Peyer's patch (tissue), 4 donors: ENCODE measurements around the gene MTHFSD. TPM values are rescaled to one million over a fixed set of nuclear protein-coding genes. Genes with fewer than 3 reads are reported as not detected.

ENCODE experiments used
- DNase-seq, 3 donors: peaks; one replicate each; pipeline ENCODE4 v3.0.0-alpha.2; 2017 to 2019
- H3K27ac ChIP-seq, 4 donors: fragments of 200-600 bp; sonication (generic); one replicate each; pipeline ENCODE4 v1.5.1; 2016 to 2019
- H3K27me3 ChIP-seq, 2 donors: fragments of 200-600 bp; sonication (generic); one replicate each; pipeline ENCODE4 v1.5.1; 2019
- H3K36me3 ChIP-seq, 3 donors: fragments of 200-600 bp; sonication (generic); one replicate each; pipeline ENCODE4 v1.5.1; 2016 to 2019
- H3K4me1 ChIP-seq, 4 donors: fragments of 200-600 bp; sonication (generic); one replicate each; pipeline ENCODE4 v1.5.1; 2016 to 2019
- H3K4me3 ChIP-seq, 4 donors: fragments of 200-600 bp; sonication (generic); 1 replicate in 3 of 4; 2 replicates in 1 of 4; pipeline ENCODE4 v1.5.1; 2016 to 2019; ENCODE audit warnings: mild to moderate bottlenecking in 1 of 4
- H3K9me3 ChIP-seq, 4 donors: fragments of 200-600 bp; sonication (generic); one replicate each; pipeline ENCODE4 v1.5.1; 2016 to 2019; ENCODE audit warnings: mild to moderate bottlenecking in 1 of 4
- POLR2A ChIP-seq, 2 donors: fragments of 450-650 bp; IDR thresholded peaks; one replicate each; pipeline ENCODE4 v1.5.1; 2017; ENCODE audit warnings: antibody characterized with exemption in 2 of 2, mild to moderate bottlenecking in 2 of 2, moderate library complexity in 2 of 2
- total RNA-seq, 4 donors: library from RNA; depleted of rRNA; stranded (reverse); fragments of >200 nt; gene quantifications; one replicate each; pipeline ENCODE4 v1.1.0, GENCODE V29; 2016
- TF ChIP-seq, protein P1 (sequence below), 6 experiments: fragments of 450-650 bp in 4 of 6; fragments of 200-600 bp in 2 of 6; sonication (generic) in 1 of 6; IDR thresholded peaks; one replicate each; pipeline ENCODE4 v1.5.1; 2017 to 2019; ENCODE audit warnings: antibody characterized with exemption in 6 of 6, mild to moderate bottlenecking in 3 of 6, moderate library complexity in 1 of 6

Gene MTHFSD
- total RNA-seq, 4 donors from 2014 or later, result 18.2 to 35.4 (median 21.9) TPM

- DNase-seq, result no peak
- H3K4me3 ChIP-seq, result no peak overlapping the region
- no peaks in the 10 kb centered on the region for H3K9me3 ChIP-seq
- TF ChIP-seq POLR2A (IDR thresholded peaks at IDR 0.05), result no peak
- TF ChIP-seq, protein P1, sequence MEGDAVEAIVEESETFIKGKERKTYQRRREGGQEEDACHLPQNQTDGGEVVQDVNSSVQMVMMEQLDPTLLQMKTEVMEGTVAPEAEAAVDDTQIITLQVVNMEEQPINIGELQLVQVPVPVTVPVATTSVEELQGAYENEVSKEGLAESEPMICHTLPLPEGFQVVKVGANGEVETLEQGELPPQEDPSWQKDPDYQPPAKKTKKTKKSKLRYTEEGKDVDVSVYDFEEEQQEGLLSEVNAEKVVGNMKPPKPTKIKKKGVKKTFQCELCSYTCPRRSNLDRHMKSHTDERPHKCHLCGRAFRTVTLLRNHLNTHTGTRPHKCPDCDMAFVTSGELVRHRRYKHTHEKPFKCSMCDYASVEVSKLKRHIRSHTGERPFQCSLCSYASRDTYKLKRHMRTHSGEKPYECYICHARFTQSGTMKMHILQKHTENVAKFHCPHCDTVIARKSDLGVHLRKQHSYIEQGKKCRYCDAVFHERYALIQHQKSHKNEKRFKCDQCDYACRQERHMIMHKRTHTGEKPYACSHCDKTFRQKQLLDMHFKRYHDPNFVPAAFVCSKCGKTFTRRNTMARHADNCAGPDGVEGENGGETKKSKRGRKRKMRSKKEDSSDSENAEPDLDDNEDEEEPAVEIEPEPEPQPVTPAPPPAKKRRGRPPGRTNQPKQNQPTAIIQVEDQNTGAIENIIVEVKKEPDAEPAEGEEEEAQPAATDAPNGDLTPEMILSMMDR (IDR thresholded peaks at IDR 0.05), result no peak
- H3K36me3 ChIP-seq, result no peaks in the 10 kb centered on the region
- peak overlapping the region in 2 of 4 donors; percentile 55 to 69 for H3K27ac ChIP-seq
- H3K4me1 ChIP-seq, result no peaks in the 10 kb centered on the region
- H3K27me3 ChIP-seq, result peaks cover 0 to 4% of the 10 kb centered on the region in 2 donors
Measured at GRCh38 chr16:86584726-86585721, 30.0 kb upstream of the MTHFSD start.

DNA sequence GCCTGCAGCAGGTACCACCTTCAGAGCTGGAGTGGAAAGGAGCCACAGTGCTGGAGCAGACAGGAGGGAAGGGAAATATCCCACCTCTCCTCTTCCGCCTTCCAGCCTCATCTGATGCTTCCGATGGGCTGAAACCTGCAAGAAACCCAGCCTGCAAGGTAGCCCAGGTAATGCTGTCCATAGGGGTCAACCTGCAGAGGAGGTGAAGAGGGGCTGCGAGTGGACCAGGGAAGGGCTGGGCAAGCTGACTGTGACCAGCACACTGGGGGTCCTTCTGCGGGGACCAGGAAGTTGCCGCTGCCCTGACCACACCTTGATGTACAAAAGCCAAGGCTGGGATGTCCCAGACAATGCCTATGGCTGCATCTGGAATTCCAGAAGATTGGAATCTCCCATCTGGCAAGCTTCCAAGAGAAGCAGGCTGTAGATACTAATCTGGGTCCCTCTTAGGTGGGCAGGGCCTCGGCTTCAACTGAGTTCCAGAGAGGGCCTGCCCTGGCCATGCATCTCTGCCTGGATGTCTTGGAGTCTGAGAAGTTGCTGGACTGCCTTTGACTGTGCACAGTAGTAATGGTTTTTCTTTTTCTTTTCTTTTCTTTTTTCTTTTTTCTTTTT is 29.1 kb upstream of the MTHFSD start:
- Histone ChIP-seq H3K9me3 (no peaks in the 10 kb centered on the region), H3K27me3 (peaks cover 0 to 12% of the 10 kb centered on the region in 2 donors), H3K4me3 (no peak overlapping the region), H3K27ac (no peak overlapping the region), H3K4me1 (no peaks in the 10 kb centered on the region), H3K36me3 (no peaks in the 10 kb centered on the region)
- no peak for DNase-seq
- TF ChIP-seq, protein P1 (IDR thresholded peaks at IDR 0.05), result no peak
- no peak for TF ChIP-seq POLR2A (IDR thresholded peaks at IDR 0.05)

GRCh38 chr16:86581458-86581857 is 26.4 kb upstream of the MTHFSD start:
- Histone ChIP-seq H3K4me1 (peaks cover 0 to 3% (median 0%) of the 10 kb centered on the region in 4 donors), H3K36me3 (no peaks in the 10 kb centered on the region), H3K27me3 (peaks cover 0 to 27% of the 10 kb centered on the region in 2 donors), H3K4me3 (peak overlapping the region in 1 of 4 donors; percentile 47), H3K27ac (no peak overlapping the region), H3K9me3 (no peaks in the 10 kb centered on the region)
- no peak for TF ChIP-seq POLR2A (IDR thresholded peaks at IDR 0.05)
- TF ChIP-seq, protein P1 (IDR thresholded peaks at IDR 0.05), result no peak
- no peak for DNase-seq

DNA sequence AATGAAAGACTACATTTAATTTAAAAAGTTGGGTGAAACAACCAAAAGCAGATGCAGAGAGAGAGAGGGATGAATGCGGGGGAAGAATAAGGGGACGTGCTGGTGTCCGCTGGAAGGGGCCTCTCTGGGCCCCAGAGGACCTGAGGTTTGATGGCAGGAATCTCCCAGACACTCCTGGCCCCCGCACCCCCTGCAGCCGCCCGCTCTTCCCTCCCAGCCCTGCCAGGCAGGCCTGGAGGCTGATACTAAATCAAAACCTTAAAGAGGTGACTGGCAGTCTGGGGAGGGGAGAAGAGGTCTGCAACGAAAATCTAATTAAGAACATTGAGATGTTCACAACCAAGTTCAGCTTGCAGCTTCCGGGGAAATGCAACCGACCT is 25.7 kb upstream of the MTHFSD start:
- Histone ChIP-seq H3K4me1 (peaks cover 0 to 7% (median 0%) of the 10 kb centered on the region in 4 donors), H3K36me3 (no peaks in the 10 kb centered on the region), H3K27me3 (peaks cover 0 to 30% of the 10 kb centered on the region in 2 donors), H3K4me3 (peak overlapping the region in 1 of 4 donors; percentile 47), H3K9me3 (no peaks in the 10 kb centered on the region), H3K27ac (no peak overlapping the region)
- TF ChIP-seq, protein P1 (IDR thresholded peaks at IDR 0.05), result no peak
- TF ChIP-seq POLR2A (IDR thresholded peaks at IDR 0.05), result no peak
- no peak for DNase-seq

DNA sequence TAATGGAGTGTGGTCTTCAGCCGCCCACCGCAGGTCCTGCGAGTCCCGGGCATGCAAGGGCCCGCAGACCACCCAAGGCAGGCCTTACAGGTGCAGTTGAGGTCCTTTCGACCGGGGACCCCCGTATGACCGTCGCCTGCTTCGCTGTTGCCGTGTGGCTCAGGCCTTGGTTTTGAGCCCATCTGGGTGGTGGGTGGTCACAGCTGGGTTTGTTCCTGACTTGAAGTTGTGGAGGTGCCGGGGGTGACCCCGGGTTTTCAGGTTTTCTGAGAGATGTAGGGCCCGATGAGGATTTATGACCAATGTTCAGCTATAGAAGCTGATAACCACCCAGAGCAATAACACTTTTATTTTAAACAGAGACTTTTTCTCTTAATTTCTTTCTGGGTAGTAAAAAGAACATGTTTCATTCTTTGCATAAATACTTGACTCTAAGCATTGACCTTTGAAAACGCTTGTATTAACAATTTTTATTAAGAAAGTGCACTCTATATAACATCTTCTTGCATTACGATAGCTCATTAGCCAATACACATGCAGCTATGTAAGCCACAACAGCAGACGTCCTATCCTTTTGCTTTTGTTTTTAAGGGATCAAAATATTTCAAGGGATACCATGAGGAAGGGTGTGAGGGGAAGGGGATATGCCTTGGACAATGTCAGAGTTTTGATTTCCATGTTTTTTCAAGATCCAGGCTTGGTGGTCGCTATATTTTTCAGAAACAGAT is 25.2 kb upstream of the MTHFSD start:
- H3K4me1 ChIP-seq, result peaks cover 0 to 7% (median 0%) of the 10 kb centered on the region in 4 donors
- H3K27me3 ChIP-seq, result peaks cover 0 to 30% of the 10 kb centered on the region in 2 donors
- DNase-seq, result no peak
- TF ChIP-seq POLR2A (IDR thresholded peaks at IDR 0.05), result no peak
- TF ChIP-seq, protein P1 (IDR thresholded peaks at IDR 0.05), result no peak
- H3K9me3 ChIP-seq, result no peaks in the 10 kb centered on the region
- peak overlapping the region in 2 of 4 donors; percentile 78 to 80 for H3K27ac ChIP-seq
- H3K4me3 ChIP-seq, result peak overlapping the region in 2 of 4 donors; percentile 37 to 47
- no peaks in the 10 kb centered on the region for H3K36me3 ChIP-seq
